AG10803 (cell line): ENCODE measurements around the gene CHMP2A.
"Not testable (repeated sequence)": the region's sequence is repeated elsewhere in the genome, so short reads cannot be mapped to it uniquely, and the experiment has no call there.

ENCODE experiments used
- DNase-seq: peaks from one replicate; pipeline ENCODE4 v3.0.0; 2010; ENCODE audit warnings: low read depth
- H3K4me3 ChIP-seq: 2 replicates; pipeline ENCODE4 v1.5.1; 2011; ENCODE audit warnings: mild to moderate bottlenecking, low read length, control low read depth
- TF ChIP-seq, protein P1 (sequence below): conservative IDR thresholded peaks from 2 replicates; pipeline ENCODE4 v1.5.1; 2011; ENCODE audit warnings: mild to moderate bottlenecking, low read length, control low read depth, inconsistent platforms

Gene CHMP2A

GRCh38 chr19:58581227-58582141, 26.6 kb upstream of the CHMP2A start:
- DNase-seq = peak; percentile 92
- TF ChIP-seq, protein P1, sequence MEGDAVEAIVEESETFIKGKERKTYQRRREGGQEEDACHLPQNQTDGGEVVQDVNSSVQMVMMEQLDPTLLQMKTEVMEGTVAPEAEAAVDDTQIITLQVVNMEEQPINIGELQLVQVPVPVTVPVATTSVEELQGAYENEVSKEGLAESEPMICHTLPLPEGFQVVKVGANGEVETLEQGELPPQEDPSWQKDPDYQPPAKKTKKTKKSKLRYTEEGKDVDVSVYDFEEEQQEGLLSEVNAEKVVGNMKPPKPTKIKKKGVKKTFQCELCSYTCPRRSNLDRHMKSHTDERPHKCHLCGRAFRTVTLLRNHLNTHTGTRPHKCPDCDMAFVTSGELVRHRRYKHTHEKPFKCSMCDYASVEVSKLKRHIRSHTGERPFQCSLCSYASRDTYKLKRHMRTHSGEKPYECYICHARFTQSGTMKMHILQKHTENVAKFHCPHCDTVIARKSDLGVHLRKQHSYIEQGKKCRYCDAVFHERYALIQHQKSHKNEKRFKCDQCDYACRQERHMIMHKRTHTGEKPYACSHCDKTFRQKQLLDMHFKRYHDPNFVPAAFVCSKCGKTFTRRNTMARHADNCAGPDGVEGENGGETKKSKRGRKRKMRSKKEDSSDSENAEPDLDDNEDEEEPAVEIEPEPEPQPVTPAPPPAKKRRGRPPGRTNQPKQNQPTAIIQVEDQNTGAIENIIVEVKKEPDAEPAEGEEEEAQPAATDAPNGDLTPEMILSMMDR = peak; percentile 99

GRCh38 chr19:58579473-58580142, 24.7 kb upstream of the CHMP2A start:
- no peak overlapping the region for H3K4me3 ChIP-seq
- DNase-seq = no peak
- TF ChIP-seq, protein P1 = no peak

More at GRCh38 chr19:58581227-58582141, 26.6 kb upstream of the CHMP2A start:
- no peak overlapping the region for H3K4me3 ChIP-seq

- H3K4me3 ChIP-seq = no peak overlapping the region
- DNase-seq = no peak
- TF ChIP-seq, protein P1 = no peak
These were observed 23.4 kb upstream of the CHMP2A start for GRCh38 chr19:58578012-58578925.

GRCh38 chr19:58577581-58577980, 22.7 kb upstream of the CHMP2A start:
- not testable (repeated sequence) for DNase-seq

DNA sequence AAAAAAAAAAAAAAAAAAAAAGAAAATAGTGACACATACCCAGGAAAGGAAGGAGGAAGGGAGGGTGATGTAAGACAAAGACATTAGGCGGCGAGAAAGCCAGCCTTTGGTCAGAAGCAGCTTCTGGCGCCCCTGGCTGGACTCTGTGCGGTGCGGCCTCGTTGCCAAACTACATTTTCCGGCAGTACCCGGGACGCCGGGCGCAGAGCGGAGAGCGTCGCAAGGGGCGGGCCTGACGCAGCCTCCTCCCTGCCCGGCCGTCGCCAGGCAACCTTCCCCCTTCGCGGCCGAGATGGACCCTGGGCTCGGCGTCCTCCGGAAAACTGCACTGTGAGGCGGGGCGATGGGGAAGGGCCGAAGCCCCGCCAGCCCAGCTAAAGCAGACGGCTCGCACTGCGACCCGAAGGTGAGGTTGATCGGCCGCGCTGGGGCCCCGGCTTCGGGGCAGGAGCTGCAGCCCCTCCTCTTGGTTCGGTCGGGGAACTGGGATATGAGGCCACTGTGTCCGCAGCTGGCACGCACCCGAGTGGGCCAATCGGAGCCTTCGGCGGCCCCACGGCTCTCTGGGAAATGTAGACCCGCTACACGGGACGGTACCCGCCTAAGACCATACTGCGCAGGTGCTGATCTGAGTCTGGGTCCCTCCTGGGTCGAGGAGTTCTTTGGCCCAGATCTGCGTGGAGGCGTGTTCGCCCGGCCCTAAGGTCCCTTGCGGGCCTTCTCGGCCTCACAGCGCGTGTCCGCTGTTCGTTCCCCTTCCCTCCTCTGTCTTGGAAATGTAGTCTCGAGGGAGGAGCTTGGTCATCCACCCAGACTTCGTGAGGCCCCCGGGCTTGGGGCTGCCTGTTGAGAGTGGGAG, 20.5 kb upstream of the CHMP2A start:
- peak; percentile 91 for DNase-seq
- TF ChIP-seq, protein P1 = no peak; the same call in 1 of the 2 replicates
- H3K4me3 ChIP-seq = peak overlapping the region; percentile 86

More at GRCh38 chr19:58577581-58577980, 22.7 kb upstream of the CHMP2A start:
- not testable (repeated sequence) for H3K4me3 ChIP-seq

DNA sequence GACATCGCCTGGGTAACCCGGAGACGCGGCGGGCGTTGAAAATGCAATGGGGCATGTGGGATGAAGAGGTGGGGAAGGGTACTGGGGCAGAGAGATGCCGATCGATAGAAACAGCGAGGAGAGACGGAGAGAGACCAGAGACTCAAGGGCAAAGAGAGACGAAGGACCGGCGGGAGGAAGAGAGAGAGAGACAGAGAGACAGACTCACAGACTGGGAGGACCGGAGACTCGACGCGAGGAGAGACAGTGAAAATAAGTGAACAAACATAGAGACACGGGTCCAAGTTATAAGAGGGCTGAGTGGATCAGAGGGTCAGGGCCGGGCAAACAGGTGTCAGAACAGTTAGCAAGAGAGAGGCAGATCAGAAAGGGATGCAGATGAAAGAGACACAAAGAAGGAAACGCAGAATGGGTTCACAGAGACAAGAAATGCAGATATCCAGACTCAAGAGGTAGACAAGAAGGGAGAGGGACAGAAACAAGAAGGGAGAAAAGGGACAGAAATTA, 18.8 kb upstream of the CHMP2A start:
- H3K4me3 ChIP-seq = peak overlapping the region; percentile 94
- TF ChIP-seq, protein P1 = no peak
- no peak for DNase-seq
